Trophoblast cell (in vitro differentiated cells and primary cell): ENCODE measurements around the gene GXYLT2.

Experiments
- DNase-seq, 2 donors: peaks; one replicate each; pipeline ENCODE4 v3.0.0-alpha.2; 2016
- H2AFZ ChIP-seq: 2 replicates; pipeline ENCODE4 v1.6.1; 2013; ENCODE audit warnings: low read length, moderate library complexity, mild to moderate bottlenecking; ENCODE audit not compliant: insufficient read depth, poor library complexity
- H2AK5ac ChIP-seq: 2 replicates; pipeline ENCODE4 v1.6.1; 2013; ENCODE audit warnings: mild to moderate bottlenecking, low read length
- H2BK120ac ChIP-seq: 2 replicates; pipeline ENCODE4 v1.6.1; 2013; ENCODE audit warnings: low read length, mild to moderate bottlenecking, moderate library complexity; ENCODE audit not compliant: insufficient read depth, poor library complexity
- H2BK12ac ChIP-seq: 2 replicates; pipeline ENCODE4 v1.6.1; 2013; ENCODE audit warnings: mild to moderate bottlenecking, low read length, moderate library complexity
- H2BK5ac ChIP-seq: 2 replicates; pipeline ENCODE4 v1.6.1; 2013; ENCODE audit warnings: low read length, low read depth, moderate library complexity, mild to moderate bottlenecking; ENCODE audit not compliant: poor library complexity
- H3K14ac ChIP-seq: 2 replicates; pipeline ENCODE4 v1.6.1; 2013; ENCODE audit warnings: mild to moderate bottlenecking, low read length
- H3K18ac ChIP-seq: 2 replicates; pipeline ENCODE4 v1.6.1; 2013; ENCODE audit warnings: mild to moderate bottlenecking, low read length
- H3K23ac ChIP-seq: 2 replicates; pipeline ENCODE4 v1.6.1; 2013; ENCODE audit warnings: low read length
- H3K27ac ChIP-seq: 2 replicates; pipeline ENCODE4 v1.5.1; 2013; ENCODE audit warnings: low read depth, mild to moderate bottlenecking, inconsistent platforms, low read length, moderate library complexity
- H3K27me3 ChIP-seq: 2 replicates; pipeline ENCODE4 v1.6.1; 2013; ENCODE audit warnings: inconsistent platforms, mild to moderate bottlenecking, low read length, moderate library complexity; ENCODE audit not compliant: insufficient read depth
- H3K36me3 ChIP-seq, 2 experiments: 1 replicate in 1 of 2; 2 replicates in 1 of 2; pipeline ENCODE4 v1.6.1; 2013; ENCODE audit warnings: low read length in 2 of 2, mild to moderate bottlenecking in 2 of 2, moderate library complexity in 1 of 2; ENCODE audit not compliant: insufficient read depth in 2 of 2, control insufficient read depth in 1 of 2
- H3K4ac ChIP-seq: 2 replicates; pipeline ENCODE4 v1.6.1; 2013; ENCODE audit warnings: low read depth, mild to moderate bottlenecking, low read length, moderate library complexity
- H3K4me1 ChIP-seq, 2 experiments: 1 replicate in 1 of 2; 2 replicates in 1 of 2; pipeline ENCODE4 v1.6.1; 2013; ENCODE audit warnings: low read length in 2 of 2, mild to moderate bottlenecking in 2 of 2, moderate library complexity in 1 of 2; ENCODE audit not compliant: insufficient read depth in 2 of 2, control insufficient read depth in 1 of 2
- H3K4me2 ChIP-seq: 2 replicates; pipeline ENCODE4 v1.6.1; 2013; ENCODE audit warnings: inconsistent platforms, mild to moderate bottlenecking, low read length, moderate library complexity
- H3K4me3 ChIP-seq: 2 replicates; pipeline ENCODE4 v1.5.1; 2013; ENCODE audit warnings: mild to moderate bottlenecking, low read depth, low read length, inconsistent platforms
- H3K79me1 ChIP-seq: one replicate; pipeline ENCODE4 v1.6.1; 2013; ENCODE audit warnings: low read length
- H3K79me2 ChIP-seq: 2 replicates; pipeline ENCODE4 v1.6.1; 2013; ENCODE audit warnings: low read length, mild to moderate bottlenecking; ENCODE audit not compliant: control insufficient read depth, insufficient read depth, poor library complexity
- H3K9ac ChIP-seq: 2 replicates; pipeline ENCODE4 v1.6.1; 2013; ENCODE audit warnings: mild to moderate bottlenecking, low read length
- H3K9me3 ChIP-seq: 2 replicates; pipeline ENCODE4 v1.6.1; 2013; ENCODE audit warnings: low read depth, mild to moderate bottlenecking, control low read depth, inconsistent platforms, low read length; ENCODE audit not compliant: insufficient read depth
- H4K12ac ChIP-seq: 2 replicates; pipeline ENCODE4 v1.6.1; 2013; ENCODE audit warnings: low read depth, mild to moderate bottlenecking, low read length, moderate library complexity
- H4K8ac ChIP-seq: 2 replicates; pipeline ENCODE4 v1.6.1; 2013; ENCODE audit warnings: low read depth, mild to moderate bottlenecking, low read length, moderate library complexity
- H4K91ac ChIP-seq: one replicate; pipeline ENCODE4 v1.6.1; 2013; ENCODE audit warnings: low read depth, mild to moderate bottlenecking, low read length, moderate library complexity
- WGBS: extraction: QIAGEN DNeasy Blood & Tissue Kit; methylation state at CpG from one replicate; pipeline ENCODE4 v1.1.7; 2013; ENCODE audit warnings: missing lambda C conversion rate; ENCODE audit not compliant: insufficient read length, insufficient coverage; ENCODE audit errors: extremely low coverage; 5-methylcytosine and 5-hydroxymethylcytosine counted together

The GXYLT2 gene

DNA sequence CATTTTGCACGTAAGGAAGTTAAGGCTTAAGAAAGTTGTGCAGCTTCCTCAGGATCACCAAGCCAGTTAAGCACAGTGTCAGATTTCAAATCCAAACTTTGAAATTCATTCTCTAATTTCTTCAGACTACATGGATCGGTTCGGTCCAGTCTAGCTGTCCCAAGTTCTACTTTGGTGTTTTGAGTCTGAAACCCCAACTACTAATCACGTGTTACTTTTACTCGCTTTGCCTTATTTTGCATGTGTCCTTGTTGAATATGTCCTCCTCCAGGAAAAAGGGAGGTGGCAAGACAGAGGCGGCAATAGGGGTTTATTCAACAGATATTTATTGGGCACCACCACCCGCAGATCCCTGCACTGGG is 522 bp upstream of the GXYLT2 start:
- H3K27me3 ChIP-seq = no peaks in the 10 kb centered on the region
- no peak overlapping the region for H2BK120ac ChIP-seq
- no peak overlapping the region for H2AK5ac ChIP-seq
- no peak overlapping the region for H2AFZ ChIP-seq
- H3K27ac ChIP-seq = no peak overlapping the region
- no peak overlapping the region for H3K23ac ChIP-seq
- H4K91ac ChIP-seq = no peak overlapping the region
- no CpG with 5 or more reads among the region's 7 CpGs for WGBS
- H3K79me1 ChIP-seq = peaks cover 9% of the 10 kb centered on the region
- H3K4me1 ChIP-seq = peaks cover 8 to 11% of the 10 kb centered on the region in 2 experiments
- H2BK5ac ChIP-seq = no peak overlapping the region
- H3K79me2 ChIP-seq = no peaks in the 10 kb centered on the region
- H4K12ac ChIP-seq = no peak overlapping the region
- peak overlapping the region; percentile 95 for H3K4me2 ChIP-seq
- no peaks in the 10 kb centered on the region for H3K36me3 ChIP-seq
- H3K4me3 ChIP-seq = no peak overlapping the region
- H2BK12ac ChIP-seq = no peak overlapping the region
- DNase-seq = peak in 1 of 2 donors; percentile 8
- H3K9me3 ChIP-seq = no peaks in the 10 kb centered on the region
- H3K14ac ChIP-seq = no peak overlapping the region
- no peak overlapping the region for H3K18ac ChIP-seq
- no peak overlapping the region for H3K4ac ChIP-seq
- H4K8ac ChIP-seq = no peak overlapping the region
- no peak overlapping the region for H3K9ac ChIP-seq

DNA sequence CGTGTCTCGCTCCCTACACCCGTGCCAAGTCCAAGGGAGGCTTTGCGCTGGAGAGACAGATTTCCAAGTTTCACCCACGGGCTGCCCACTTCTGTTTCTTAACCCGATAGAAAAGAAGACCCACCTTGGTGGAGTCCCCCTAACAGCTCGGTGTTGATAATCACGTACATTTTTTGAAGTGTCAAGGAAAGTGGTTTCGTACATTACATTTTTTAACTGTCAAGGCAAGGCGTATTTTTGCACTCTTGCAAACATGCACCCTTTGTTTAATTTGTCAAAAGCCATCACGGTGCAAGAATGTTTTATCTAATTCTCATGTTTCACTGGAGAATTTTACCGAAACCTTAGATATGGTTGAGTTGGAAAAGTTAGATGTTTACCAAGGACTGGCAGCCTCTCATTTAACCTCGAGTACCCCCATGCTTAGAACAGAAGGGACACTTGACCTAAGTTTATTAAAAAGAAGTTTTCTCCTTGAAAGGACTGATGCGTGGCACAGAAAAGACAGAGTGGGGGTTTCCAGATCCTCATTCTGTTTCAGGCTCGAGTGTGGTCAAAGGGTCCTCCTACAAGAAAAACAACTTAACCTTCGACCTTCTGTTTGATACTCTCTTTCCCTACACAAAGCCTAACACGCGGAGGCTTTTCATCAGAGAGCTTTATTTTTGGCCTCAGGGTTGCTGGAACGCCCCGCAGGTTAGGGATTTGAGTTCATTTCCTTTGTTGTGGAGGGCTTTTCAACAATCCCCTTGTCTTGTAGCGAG is 882 bp downstream of the GXYLT2 start:
- Histone ChIP-seq H3K27ac (peak overlapping the region; percentile 66), H2BK5ac (no peak overlapping the region), H3K79me2 (no peaks in the 10 kb centered on the region), H3K4ac (no peak overlapping the region), H4K12ac (peak overlapping the region; percentile 49), H4K8ac (no peak overlapping the region), H3K9me3 (no peaks in the 10 kb centered on the region), H2BK12ac (peak overlapping the region; percentile 52), H3K27me3 (no peaks in the 10 kb centered on the region), H3K79me1 (peaks cover 9% of the 10 kb centered on the region), H3K18ac (peak overlapping the region; percentile 78), H3K9ac (peak overlapping the region; percentile 12), H3K4me3 (peak overlapping the region; percentile 80), H3K23ac (no peak overlapping the region), H3K4me2 (peak overlapping the region; percentile 95), H2AK5ac (no peak overlapping the region), H3K4me1 (peaks cover 8 to 11% of the 10 kb centered on the region in 2 experiments), H2BK120ac (no peak overlapping the region), H2AFZ (peak overlapping the region; percentile 77), H3K36me3 (no peaks in the 10 kb centered on the region), H4K91ac (peak overlapping the region; percentile 52), H3K14ac (peak overlapping the region; percentile 69)
- WGBS = no CpG with 5 or more reads among the region's 21 CpGs
- DNase-seq = no peak

- Histone ChIP-seq H3K23ac (no peak overlapping the region), H3K36me3 (no peaks in the 10 kb centered on the region), H2AK5ac (peak overlapping the region; percentile 37), H3K18ac (no peak overlapping the region), H3K4me1 (peaks cover 8 to 11% of the 10 kb centered on the region in 2 experiments), H3K79me1 (peaks cover 9% of the 10 kb centered on the region), H2BK120ac (no peak overlapping the region), H3K4me3 (peak overlapping the region; percentile 8), H2BK5ac (no peak overlapping the region), H3K79me2 (no peaks in the 10 kb centered on the region), H3K14ac (no peak overlapping the region), H4K8ac (no peak overlapping the region), H4K91ac (peak overlapping the region; percentile 34), H3K9ac (no peak overlapping the region), H2BK12ac (peak overlapping the region; percentile 56), H3K4me2 (peak overlapping the region; percentile 95), H3K27ac (no peak overlapping the region), H2AFZ (peak overlapping the region; percentile 13), H3K4ac (no peak overlapping the region), H3K9me3 (no peaks in the 10 kb centered on the region), H3K27me3 (no peaks in the 10 kb centered on the region), H4K12ac (no peak overlapping the region)
- DNase-seq = no peak
- 100% methylated on average over 1 of the region's 13 CpGs for WGBS
Observed at GRCh38 chr3:72889310-72890165, 1.7 kb downstream of the GXYLT2 start.

- H2BK120ac ChIP-seq = no peak overlapping the region
- no peak overlapping the region for H3K4ac ChIP-seq
- no peaks in the 10 kb centered on the region for H3K9me3 ChIP-seq
- peaks cover 9% of the 10 kb centered on the region for H3K79me1 ChIP-seq
- no peak overlapping the region for H3K4me2 ChIP-seq
- no peak overlapping the region for H3K23ac ChIP-seq
- WGBS = no CpG with 5 or more reads among the region's 10 CpGs
- no peak overlapping the region for H2AFZ ChIP-seq
- H4K12ac ChIP-seq = no peak overlapping the region
- H3K4me1 ChIP-seq = peaks cover 8 to 11% of the 10 kb centered on the region in 2 experiments
- H2BK5ac ChIP-seq = no peak overlapping the region
- no peak overlapping the region for H4K8ac ChIP-seq
- no peak overlapping the region for H3K27ac ChIP-seq
- DNase-seq = peak in 1 of 2 donors; percentile 9
- H3K79me2 ChIP-seq = no peaks in the 10 kb centered on the region
- H3K14ac ChIP-seq = no peak overlapping the region
- H3K27me3 ChIP-seq = no peaks in the 10 kb centered on the region
- H3K4me3 ChIP-seq = peak overlapping the region; percentile 8
- peak overlapping the region; percentile 37 for H2AK5ac ChIP-seq
- no peaks in the 10 kb centered on the region for H3K36me3 ChIP-seq
- peak overlapping the region; percentile 56 for H2BK12ac ChIP-seq
- peak overlapping the region; percentile 34 for H4K91ac ChIP-seq
- H3K9ac ChIP-seq = no peak overlapping the region
- no peak overlapping the region for H3K18ac ChIP-seq
Observed at GRCh38 chr3:72890166-72890925, 2.5 kb downstream of the GXYLT2 start.
